ENCODE measurements around the gene OPRL1. TPM values are rescaled to one million over a fixed set of nuclear protein-coding genes. Genes with fewer than 3 reads are reported as not detected.
A peak's percentile ranks its signal among the peaks of the same experiment; 100 is the strongest.

The OPRL1 gene
- total RNA-seq, 1 donor from 2014 or later, result 0.52 TPM

DNA sequence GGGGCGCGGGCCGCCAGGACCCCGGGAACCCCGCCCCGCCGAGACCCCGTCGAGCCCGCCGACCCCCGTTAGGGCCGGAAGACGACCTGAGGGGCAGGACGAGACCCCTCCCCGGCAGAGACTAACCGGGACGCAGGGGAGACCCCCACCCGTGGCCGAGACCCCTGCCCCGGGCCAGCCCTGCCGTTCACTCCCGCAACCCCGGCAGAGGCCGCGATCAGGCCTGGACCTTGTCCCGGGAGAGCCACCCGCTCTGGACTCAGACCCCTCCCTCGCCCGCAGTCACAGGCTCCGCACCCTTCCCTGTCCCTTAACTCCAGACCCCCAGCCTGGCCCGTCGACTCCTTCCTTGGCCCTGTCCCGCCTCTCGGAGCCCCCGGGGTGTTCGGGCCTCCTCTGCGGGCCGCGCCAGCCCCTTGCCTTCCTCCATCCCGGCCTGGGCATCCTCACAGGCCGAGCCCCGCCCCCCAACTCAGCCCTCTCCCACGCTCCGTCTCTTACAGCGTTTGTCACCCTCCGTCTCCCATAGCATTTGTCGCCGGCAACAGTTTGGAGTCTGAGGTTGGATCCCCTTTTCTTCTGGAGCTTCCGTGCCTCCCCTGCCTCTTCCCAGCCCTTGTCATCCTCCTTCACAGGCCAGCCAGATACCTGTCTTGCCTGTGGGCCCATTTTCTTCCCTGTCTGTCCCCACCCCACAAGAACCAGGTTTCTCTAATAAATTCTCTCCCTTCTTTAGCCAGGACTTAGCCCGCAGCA is 16.3 kb upstream of the OPRL1 start:
- peaks cover 34% of the 10 kb centered on the region for H3K4me1 ChIP-seq
- H3K9me3 ChIP-seq (replicated peaks), result no peaks in the 10 kb centered on the region
- H3K4me3 ChIP-seq, result peak overlapping the region; percentile 98
- intact Hi-C loops (cut with micrococcal nuclease), result no loop called here
- no peaks in the 10 kb centered on the region for H3K27me3 ChIP-seq (ENCODE audit: low read depth)
- H3K36me3 ChIP-seq, result no peaks in the 10 kb centered on the region
- H3K27ac ChIP-seq (replicated peaks), result peak overlapping the region; percentile 91
- DNase-seq, result no peak
- TF ChIP-seq, protein P1, sequence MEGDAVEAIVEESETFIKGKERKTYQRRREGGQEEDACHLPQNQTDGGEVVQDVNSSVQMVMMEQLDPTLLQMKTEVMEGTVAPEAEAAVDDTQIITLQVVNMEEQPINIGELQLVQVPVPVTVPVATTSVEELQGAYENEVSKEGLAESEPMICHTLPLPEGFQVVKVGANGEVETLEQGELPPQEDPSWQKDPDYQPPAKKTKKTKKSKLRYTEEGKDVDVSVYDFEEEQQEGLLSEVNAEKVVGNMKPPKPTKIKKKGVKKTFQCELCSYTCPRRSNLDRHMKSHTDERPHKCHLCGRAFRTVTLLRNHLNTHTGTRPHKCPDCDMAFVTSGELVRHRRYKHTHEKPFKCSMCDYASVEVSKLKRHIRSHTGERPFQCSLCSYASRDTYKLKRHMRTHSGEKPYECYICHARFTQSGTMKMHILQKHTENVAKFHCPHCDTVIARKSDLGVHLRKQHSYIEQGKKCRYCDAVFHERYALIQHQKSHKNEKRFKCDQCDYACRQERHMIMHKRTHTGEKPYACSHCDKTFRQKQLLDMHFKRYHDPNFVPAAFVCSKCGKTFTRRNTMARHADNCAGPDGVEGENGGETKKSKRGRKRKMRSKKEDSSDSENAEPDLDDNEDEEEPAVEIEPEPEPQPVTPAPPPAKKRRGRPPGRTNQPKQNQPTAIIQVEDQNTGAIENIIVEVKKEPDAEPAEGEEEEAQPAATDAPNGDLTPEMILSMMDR (IDR thresholded peaks at IDR 0.05; ENCODE audit: borderline replicate concordance), result no peak

DNA sequence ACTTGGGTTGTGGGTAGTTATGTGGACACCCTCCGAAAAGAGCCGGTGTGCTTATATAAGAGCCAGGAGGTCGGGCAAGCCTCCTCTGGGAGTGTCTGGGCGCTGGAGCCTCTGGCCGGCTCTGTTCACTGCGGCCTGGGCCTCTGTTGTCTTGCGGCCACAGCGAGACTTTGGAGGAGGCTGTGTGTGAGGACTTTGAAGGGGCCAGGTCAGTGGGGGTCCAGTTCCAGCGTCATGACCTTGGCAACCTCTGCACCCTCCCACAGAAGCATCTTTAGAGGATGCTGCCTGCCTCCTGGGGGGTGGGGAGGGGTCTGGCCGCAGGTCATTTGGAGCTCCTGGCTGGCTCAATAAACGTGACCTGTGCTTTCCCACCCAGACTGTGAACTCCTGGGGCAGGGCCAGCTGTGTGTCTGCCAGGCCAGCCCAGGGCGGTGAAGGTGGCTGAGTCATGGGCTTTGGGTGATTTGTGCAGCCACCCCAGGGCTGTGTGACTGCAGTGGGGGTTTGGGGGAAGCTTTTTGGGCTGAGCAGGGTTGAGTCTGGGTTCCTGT is 15.7 kb upstream of the OPRL1 start:
- TF ChIP-seq, protein P1 (IDR thresholded peaks at IDR 0.05; ENCODE audit: borderline replicate concordance), result no peak
- peak overlapping the region; percentile 98 for H3K4me3 ChIP-seq
- no peaks in the 10 kb centered on the region for H3K27me3 ChIP-seq (ENCODE audit: low read depth)
- intact Hi-C loops (cut with micrococcal nuclease), result no loop called here
- H3K27ac ChIP-seq (replicated peaks), result peak overlapping the region; percentile 91
- H3K4me1 ChIP-seq, result peaks cover 34% of the 10 kb centered on the region
- no peaks in the 10 kb centered on the region for H3K36me3 ChIP-seq
- H3K9me3 ChIP-seq (replicated peaks), result no peaks in the 10 kb centered on the region
- DNase-seq, result no peak

GRCh38 chr20:64065062-64065973 is 14.6 kb upstream of the OPRL1 start:
- Histone ChIP-seq H3K4me3 (no peak overlapping the region), H3K9me3 (replicated peaks) (no peaks in the 10 kb centered on the region), H3K27ac (replicated peaks) (no peak overlapping the region), H3K4me1 (peaks cover 34% of the 10 kb centered on the region), H3K36me3 (no peaks in the 10 kb centered on the region), H3K27me3 (ENCODE audit: low read depth) (no peaks in the 10 kb centered on the region)
- DNase-seq, result no peak
- intact Hi-C loops (cut with micrococcal nuclease), result no loop called here
- TF ChIP-seq, protein P1 (IDR thresholded peaks at IDR 0.05; ENCODE audit: borderline replicate concordance), result no peak

- no peak overlapping the region for H3K4me3 ChIP-seq
- peaks cover 34% of the 10 kb centered on the region for H3K4me1 ChIP-seq
- TF ChIP-seq, protein P1 (IDR thresholded peaks at IDR 0.05; ENCODE audit: borderline replicate concordance), result no peak
- no peaks in the 10 kb centered on the region for H3K36me3 ChIP-seq
- H3K27me3 ChIP-seq (ENCODE audit: low read depth), result no peaks in the 10 kb centered on the region
- no peak overlapping the region for H3K27ac ChIP-seq (replicated peaks)
- intact Hi-C loops (cut with micrococcal nuclease), result no loop called here
- no peak for DNase-seq
- H3K9me3 ChIP-seq (replicated peaks), result no peaks in the 10 kb centered on the region
These were observed 13.9 kb upstream of the OPRL1 start for GRCh38 chr20:64065974-64066343.

DNA sequence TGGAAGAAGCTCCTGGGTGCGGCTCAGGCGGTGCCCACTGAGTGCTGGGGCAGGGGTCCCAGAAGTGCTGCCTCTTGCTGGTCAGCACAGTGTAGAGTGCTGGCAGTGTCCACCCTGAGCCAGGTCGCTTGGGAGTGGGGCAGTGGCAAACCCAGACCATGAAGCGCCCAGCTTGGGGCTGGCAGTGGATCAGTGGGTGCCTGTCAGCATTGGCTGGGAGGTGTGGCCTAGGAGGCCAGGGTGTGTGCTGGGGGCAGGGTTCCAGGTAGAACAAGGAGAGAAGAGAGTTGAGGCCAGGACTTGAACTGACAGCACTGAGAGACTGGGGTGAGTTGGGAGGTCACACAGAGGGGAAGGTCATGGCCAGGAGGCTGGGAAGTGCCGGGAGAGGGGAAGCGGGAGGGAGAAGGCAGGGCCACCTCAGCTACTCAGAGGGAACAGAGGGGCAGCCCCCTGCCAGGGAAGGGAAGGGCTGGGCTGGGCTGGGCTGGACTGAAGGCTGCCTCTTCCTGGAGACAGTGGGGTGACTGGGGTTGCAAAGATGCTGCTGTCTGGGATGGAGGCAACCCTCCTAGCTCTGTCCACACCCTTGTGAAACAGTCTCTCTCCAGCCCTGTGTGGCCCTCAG is 12.8 kb upstream of the OPRL1 start:
- Histone ChIP-seq H3K27ac (replicated peaks) (no peak overlapping the region), H3K4me3 (no peak overlapping the region), H3K36me3 (peaks cover under 1% of the 10 kb centered on the region), H3K4me1 (peaks cover 32% of the 10 kb centered on the region), H3K27me3 (ENCODE audit: low read depth) (no peaks in the 10 kb centered on the region), H3K9me3 (replicated peaks) (no peaks in the 10 kb centered on the region)
- intact Hi-C loops (cut with micrococcal nuclease), result no loop called here
- no peak for DNase-seq
- TF ChIP-seq, protein P1 (IDR thresholded peaks at IDR 0.05; ENCODE audit: borderline replicate concordance), result no peak

All from left ventricle myocardium inferior (tissue), 1 donor.